Cerebellar nuclear complex (tissue), 1 donor: Measurements from ENCODE around the gene CLASP1.

Experiments used
- DNase-seq, 2 experiments: peaks; one replicate each; lab custom pipeline; 2025; lab: John Stamatoyannopoulos, UW

The CLASP1 gene

GRCh38 chr2:121287956-121288355 lies 361.3 kb downstream of the CLASP1 start:
- DNase-seq: no peak
